A549 (cell line): Measurements from ENCODE around the gene PGBD4.
"Not testable (repeated sequence)": the region's sequence is repeated elsewhere in the genome, so short reads cannot be mapped to it uniquely, and the experiment has no call there.

Experiments
- CEBPB ChIP-seq, 2 experiments: fragments of >200 bp in 1 of 2; sonication (Bioruptor Twin) in 1 of 2; formaldehyde crosslinking in 1 of 2; IDR thresholded peaks; 2 replicates each; pipeline ENCODE4 v1.6.1; 2012 to 2016
- FOSL2 ChIP-seq, 2 experiments: fragments of 450-650 bp in 1 of 2; fragments of >200 bp in 1 of 2; sonication (Bioruptor Twin) in 1 of 2; formaldehyde crosslinking; IDR thresholded peaks; 2 replicates each; pipeline versions ENCODE4 v1.5.0 to v1.6.1; 2016 to 2020; ENCODE audit warnings: mild to moderate bottlenecking in 1 of 2, moderate library complexity in 1 of 2
- KDM1A ChIP-seq: fragments of 200-600 bp; sonication (generic); IDR thresholded peaks from 2 replicates; pipeline ENCODE4 v1.6.1; 2016; ENCODE audit warnings: low read depth, mild to moderate bottlenecking
- MYC ChIP-seq: IDR thresholded peaks from 2 replicates; pipeline ENCODE4 v1.6.1; 2012; ENCODE audit warnings: mild to moderate bottlenecking, inconsistent platforms, low read length, improper control_type of control experiment, borderline replicate concordance
- POLR2A ChIP-seq: IDR thresholded peaks from 2 replicates; pipeline ENCODE4 v1.6.1; 2012; ENCODE audit warnings: mild to moderate bottlenecking, low read length
- POLR2AphosphoS2 ChIP-seq: conservative IDR thresholded peaks from 2 replicates; pipeline ENCODE4 v1.6.1; 2012; ENCODE audit warnings: low read length, improper control_type of control experiment, inconsistent platforms
- RCOR1 ChIP-seq: fragments of 150-350 bp; IDR thresholded peaks from 2 replicates; pipeline ENCODE4 v1.6.1; 2014; ENCODE audit warnings: antibody characterized with exemption, low read length, low read depth
- RFX5 ChIP-seq: fragments of 450-650 bp; IDR thresholded peaks from 2 replicates; pipeline ENCODE4 v1.7.1; 2014; ENCODE audit warnings: antibody characterized with exemption, mild to moderate bottlenecking, moderate library complexity
- SMC3 ChIP-seq: fragments of >200 bp; sonication (Bioruptor Twin); formaldehyde crosslinking; IDR thresholded peaks from 3 replicates; pipeline ENCODE4 v1.6.1; 2018; ENCODE audit warnings: inconsistent platforms
- SREBF2 ChIP-seq: fragments of 450-650 bp; IDR thresholded peaks from 2 replicates; pipeline ENCODE4 v1.6.1; 2014; ENCODE audit warnings: mild to moderate bottlenecking, moderate library complexity
- TF ChIP-seq, protein P1 (sequence below): fragments of 450-650 bp; IDR thresholded peaks from 2 replicates; pipeline ENCODE4 v1.6.1; 2014; ENCODE audit warnings: antibody characterized with exemption
- TF ChIP-seq, protein P2 (sequence below): fragments of >200 bp; sonication (Bioruptor Twin); formaldehyde crosslinking; IDR thresholded peaks from 3 replicates; pipeline ENCODE4 v1.5.1; 2016
- TF ChIP-seq, protein P3 (sequence below): fragments of 250-450 bp; sonication (Bioruptor Pico); IDR thresholded peaks from 2 replicates; pipeline ENCODE4 v1.5.0; 2021; ENCODE audit warnings: mild to moderate bottlenecking, moderate library complexity, borderline replicate concordance
- TF ChIP-seq, protein P4 (sequence below): fragments of 200-600 bp; sonication (generic); IDR thresholded peaks from 2 replicates; pipeline ENCODE4 v1.6.1; 2016; ENCODE audit warnings: antibody characterized with exemption, mild to moderate bottlenecking, moderate library complexity

DNA sequence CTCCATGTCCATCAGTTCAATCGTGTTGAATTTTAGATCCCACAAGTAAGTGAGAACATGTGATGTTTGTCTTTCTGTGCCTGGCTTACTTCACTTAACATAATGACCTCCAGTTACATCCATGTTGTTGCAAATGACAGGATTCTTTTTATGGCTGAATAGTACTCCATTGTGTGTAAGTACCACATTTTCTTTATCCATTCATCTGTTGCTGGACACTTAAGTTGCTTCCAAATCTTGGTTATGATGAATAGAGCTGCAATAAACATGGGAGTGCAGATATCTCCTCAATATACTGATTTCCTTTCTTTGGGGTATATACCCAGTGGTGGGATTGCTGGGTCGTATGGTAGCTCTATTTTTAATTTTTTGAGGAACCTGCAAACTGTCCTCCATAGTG, 18.5 kb downstream of the PGBD4 start:
- TF ChIP-seq, protein P1, sequence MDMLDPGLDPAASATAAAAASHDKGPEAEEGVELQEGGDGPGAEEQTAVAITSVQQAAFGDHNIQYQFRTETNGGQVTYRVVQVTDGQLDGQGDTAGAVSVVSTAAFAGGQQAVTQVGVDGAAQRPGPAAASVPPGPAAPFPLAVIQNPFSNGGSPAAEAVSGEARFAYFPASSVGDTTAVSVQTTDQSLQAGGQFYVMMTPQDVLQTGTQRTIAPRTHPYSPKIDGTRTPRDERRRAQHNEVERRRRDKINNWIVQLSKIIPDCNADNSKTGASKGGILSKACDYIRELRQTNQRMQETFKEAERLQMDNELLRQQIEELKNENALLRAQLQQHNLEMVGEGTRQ, result not testable (repeated sequence)
- TF ChIP-seq, protein P2, sequence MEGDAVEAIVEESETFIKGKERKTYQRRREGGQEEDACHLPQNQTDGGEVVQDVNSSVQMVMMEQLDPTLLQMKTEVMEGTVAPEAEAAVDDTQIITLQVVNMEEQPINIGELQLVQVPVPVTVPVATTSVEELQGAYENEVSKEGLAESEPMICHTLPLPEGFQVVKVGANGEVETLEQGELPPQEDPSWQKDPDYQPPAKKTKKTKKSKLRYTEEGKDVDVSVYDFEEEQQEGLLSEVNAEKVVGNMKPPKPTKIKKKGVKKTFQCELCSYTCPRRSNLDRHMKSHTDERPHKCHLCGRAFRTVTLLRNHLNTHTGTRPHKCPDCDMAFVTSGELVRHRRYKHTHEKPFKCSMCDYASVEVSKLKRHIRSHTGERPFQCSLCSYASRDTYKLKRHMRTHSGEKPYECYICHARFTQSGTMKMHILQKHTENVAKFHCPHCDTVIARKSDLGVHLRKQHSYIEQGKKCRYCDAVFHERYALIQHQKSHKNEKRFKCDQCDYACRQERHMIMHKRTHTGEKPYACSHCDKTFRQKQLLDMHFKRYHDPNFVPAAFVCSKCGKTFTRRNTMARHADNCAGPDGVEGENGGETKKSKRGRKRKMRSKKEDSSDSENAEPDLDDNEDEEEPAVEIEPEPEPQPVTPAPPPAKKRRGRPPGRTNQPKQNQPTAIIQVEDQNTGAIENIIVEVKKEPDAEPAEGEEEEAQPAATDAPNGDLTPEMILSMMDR, result not testable (repeated sequence)
- not testable (repeated sequence) for TF ChIP-seq SREBF2; KDM1A; MYC; RCOR1; SMC3; POLR2AphosphoS2; CEBPB (IDR thresholded peaks at IDR 0.05); RFX5; POLR2A; FOSL2 (IDR thresholded peaks at IDR 0.05); FOSL2 (CRISPR knock-in tag; IDR thresholded peaks at IDR 0.05)
- TF ChIP-seq, protein P3, sequence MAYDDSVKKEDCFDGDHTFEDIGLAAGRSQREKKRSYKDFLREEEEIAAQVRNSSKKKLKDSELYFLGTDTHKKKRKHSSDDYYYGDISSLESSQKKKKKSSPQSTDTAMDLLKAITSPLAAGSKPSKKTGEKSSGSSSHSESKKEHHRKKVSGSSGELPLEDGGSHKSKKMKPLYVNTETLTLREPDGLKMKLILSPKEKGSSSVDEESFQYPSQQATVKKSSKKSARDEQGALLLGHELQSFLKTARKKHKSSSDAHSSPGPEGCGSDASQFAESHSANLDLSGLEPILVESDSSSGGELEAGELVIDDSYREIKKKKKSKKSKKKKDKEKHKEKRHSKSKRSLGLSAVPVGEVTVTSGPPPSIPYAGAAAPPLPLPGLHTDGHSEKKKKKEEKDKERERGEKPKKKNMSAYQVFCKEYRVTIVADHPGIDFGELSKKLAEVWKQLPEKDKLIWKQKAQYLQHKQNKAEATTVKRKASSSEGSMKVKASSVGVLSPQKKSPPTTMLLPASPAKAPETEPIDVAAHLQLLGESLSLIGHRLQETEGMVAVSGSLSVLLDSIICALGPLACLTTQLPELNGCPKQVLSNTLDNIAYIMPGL, result not testable (repeated sequence)
- TF ChIP-seq, protein P4, sequence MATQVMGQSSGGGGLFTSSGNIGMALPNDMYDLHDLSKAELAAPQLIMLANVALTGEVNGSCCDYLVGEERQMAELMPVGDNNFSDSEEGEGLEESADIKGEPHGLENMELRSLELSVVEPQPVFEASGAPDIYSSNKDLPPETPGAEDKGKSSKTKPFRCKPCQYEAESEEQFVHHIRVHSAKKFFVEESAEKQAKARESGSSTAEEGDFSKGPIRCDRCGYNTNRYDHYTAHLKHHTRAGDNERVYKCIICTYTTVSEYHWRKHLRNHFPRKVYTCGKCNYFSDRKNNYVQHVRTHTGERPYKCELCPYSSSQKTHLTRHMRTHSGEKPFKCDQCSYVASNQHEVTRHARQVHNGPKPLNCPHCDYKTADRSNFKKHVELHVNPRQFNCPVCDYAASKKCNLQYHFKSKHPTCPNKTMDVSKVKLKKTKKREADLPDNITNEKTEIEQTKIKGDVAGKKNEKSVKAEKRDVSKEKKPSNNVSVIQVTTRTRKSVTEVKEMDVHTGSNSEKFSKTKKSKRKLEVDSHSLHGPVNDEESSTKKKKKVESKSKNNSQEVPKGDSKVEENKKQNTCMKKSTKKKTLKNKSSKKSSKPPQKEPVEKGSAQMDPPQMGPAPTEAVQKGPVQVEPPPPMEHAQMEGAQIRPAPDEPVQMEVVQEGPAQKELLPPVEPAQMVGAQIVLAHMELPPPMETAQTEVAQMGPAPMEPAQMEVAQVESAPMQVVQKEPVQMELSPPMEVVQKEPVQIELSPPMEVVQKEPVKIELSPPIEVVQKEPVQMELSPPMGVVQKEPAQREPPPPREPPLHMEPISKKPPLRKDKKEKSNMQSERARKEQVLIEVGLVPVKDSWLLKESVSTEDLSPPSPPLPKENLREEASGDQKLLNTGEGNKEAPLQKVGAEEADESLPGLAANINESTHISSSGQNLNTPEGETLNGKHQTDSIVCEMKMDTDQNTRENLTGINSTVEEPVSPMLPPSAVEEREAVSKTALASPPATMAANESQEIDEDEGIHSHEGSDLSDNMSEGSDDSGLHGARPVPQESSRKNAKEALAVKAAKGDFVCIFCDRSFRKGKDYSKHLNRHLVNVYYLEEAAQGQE, result not testable (repeated sequence)
